GM19023 (cell line): ENCODE results near the gene EMP3.

ENCODE experiments used
- ATAC-seq: cut with Tn5 transposase; IDR thresholded peaks from one replicate; pipeline ENCODE4 v1.9.1; 2021; ENCODE audit warnings: mild to moderate bottlenecking, moderate library complexity; ENCODE audit not compliant: unreplicated experiment

EMP3 gene

GRCh38 chr19:48342841-48343540 lies 17.6 kb downstream of the EMP3 start:
- no peak for ATAC-seq

- ATAC-seq, result no peak
Observed at GRCh38 chr19:48344892-48345291, 19.5 kb downstream of the EMP3 start.

GRCh38 chr19:48346191-48346590 lies 20.8 kb downstream of the EMP3 start:
- ATAC-seq, result no peak

DNA sequence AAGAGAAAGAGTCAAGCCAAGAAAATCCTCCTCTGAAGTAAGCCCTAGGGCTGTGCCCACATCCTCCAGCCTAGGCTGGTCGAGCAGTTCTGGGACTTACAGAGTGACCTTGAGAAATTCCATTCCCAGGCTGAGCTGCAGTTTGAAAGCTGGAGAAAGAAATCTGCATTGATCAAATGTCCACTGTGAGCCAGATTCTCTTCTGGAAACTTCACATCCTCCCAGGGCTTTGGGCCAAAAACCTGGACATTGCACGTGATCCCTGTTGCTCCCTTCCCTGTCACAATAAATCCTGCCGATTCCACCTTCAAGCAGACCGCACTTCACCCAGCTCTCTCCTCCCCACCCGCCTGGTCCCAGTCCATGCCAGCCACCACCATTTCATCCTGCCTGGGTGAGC lies 22.7 kb downstream of the EMP3 start:
- ATAC-seq, result no peak

DNA sequence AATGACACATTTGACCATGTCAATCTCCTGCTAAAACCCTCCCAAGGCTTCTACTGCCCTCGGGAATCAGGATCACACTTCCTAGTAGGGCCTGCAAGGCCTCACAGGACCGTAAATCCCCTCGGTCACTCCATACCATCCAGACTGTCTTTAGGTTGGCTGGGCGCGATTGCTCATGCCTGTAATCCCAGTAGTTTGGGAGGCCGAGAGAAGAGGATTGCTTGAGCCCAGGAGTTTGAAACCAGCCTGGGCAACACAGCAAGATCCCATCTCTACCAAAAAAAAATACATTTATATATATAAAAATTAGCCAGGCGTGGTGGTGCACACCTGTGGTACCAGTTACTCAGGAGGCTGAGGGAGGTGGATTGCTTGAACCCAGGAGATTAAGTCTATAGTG lies 23.4 kb downstream of the EMP3 start:
- ATAC-seq, result no peak

DNA sequence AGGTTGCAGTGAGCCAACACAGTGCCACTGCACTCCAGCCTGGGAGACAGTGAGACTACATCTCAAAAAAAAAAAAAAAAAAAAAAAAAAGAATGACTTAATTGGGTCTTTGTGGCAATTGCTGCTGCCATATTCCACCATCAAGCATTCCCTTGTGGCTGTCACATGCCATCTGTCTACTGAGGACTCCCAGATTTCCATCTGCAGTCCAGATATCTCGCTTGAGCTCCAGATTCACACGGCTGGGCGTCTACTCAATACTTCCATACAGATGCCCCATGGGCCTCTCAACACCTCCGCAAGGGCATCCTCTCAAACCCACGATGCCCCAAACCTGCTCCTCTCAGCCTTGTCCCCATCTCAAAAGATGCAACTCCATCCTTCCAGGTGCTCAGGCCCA lies 25.5 kb downstream of the EMP3 start:
- ATAC-seq, result no peak

- ATAC-seq, result no peak
Observed at GRCh38 chr19:48351341-48351752, 26.0 kb downstream of the EMP3 start.

DNA sequence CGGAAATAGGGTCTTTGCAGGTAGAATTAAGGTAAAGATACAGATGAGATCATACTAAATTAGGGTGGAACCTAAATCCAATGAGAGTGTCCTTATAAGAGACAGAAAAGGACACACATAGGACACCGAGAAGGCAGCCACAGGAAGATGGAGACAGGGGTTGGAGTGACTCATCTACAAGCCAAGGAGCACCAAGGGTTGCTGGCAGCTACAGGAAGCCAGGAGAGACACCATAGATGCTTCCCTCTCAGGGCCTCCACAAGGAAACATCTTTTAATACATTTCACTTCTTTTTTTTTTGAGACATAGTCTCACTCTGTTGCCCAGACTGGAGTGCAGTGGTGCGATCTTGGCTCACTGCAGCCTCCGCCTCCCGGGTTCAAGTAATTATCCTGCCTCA lies 28.3 kb downstream of the EMP3 start:
- ATAC-seq, result no peak

DNA sequence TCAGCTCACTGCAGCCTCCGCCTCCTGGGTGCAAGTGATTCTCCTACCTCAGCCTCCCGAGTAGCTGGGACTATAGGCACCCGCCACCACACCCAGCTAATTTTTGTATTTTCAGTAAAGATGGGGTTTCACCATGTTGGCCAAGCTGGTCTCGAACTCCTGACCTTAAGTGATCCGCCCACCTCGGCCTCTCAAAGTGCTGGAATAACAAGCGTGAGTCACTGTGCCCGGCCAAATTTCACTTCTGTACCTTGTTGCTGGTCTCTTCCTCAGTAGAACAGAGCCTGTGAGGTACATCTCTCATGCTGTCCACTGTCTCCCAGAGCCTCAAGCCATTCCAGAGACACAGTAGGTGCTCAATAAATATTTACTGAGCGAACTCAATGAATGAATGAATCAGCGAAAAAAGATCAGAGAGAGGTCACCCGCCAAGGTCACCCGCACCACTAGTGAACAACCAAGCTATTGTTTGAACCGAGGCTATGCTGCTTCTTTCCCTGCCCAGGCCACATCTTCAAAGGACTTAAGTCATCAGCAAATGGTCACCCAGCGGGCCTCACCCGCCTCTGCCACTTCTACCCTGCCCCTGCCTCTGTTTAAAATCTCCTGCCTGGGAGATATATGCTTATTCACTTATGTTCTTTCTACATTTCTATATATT lies 29.1 kb downstream of the EMP3 start:
- ATAC-seq, result no peak

DNA sequence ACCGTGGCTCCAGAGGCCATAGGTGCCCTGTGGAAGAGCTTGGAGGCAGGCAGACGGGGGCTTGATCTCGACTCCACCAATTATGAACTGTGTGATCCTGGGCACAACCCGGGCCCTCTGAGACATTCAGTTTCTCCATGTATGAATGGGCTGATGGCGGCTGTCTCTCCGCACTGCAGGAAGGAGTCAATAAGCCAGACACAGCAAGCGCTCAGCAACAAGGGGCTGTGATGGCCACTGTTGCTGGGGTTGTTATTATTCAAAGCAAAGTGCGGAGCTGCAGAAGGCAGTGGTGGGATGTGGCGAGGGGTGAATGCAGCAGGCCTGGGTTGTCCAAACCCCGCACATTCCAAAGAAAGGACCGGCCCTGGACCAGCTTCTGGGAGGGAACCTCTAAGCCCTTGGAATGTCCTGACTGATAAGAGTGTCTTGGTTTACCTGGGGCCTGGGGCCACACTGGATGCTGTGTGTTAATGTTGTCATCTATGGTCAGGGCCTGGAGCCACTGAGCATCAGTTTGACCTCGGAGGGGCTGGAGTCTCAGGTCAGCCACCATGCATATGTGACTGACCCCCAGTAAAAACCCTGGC lies 30.1 kb downstream of the EMP3 start:
- no peak for ATAC-seq

GRCh38 chr19:48359123-48359522 lies 33.8 kb downstream of the EMP3 start:
- ATAC-seq, result no peak

GRCh38 chr19:48361912-48362311 lies 36.6 kb downstream of the EMP3 start:
- no peak for ATAC-seq

GRCh38 chr19:48362716-48363499 lies 37.6 kb downstream of the EMP3 start:
- ATAC-seq, result peak; percentile 49

- peak; percentile 27 for ATAC-seq
Observed at GRCh38 chr19:48363500-48363809, 38.1 kb downstream of the EMP3 start.

GRCh38 chr19:48363810-48364597 lies 38.7 kb downstream of the EMP3 start, which contains the start of the genes SYNGR4 and TMEM143:
TSS of gene SYNGR4 (plus strand) at chr19:48364367. CDS start at chr19:48365843, 1,476 bp downstream.
TSS of gene TMEM143 (minus strand) at chr19:48363940. CDS start at chr19:48363920, 20 bp downstream.
- peak; percentile 79 for ATAC-seq

DNA sequence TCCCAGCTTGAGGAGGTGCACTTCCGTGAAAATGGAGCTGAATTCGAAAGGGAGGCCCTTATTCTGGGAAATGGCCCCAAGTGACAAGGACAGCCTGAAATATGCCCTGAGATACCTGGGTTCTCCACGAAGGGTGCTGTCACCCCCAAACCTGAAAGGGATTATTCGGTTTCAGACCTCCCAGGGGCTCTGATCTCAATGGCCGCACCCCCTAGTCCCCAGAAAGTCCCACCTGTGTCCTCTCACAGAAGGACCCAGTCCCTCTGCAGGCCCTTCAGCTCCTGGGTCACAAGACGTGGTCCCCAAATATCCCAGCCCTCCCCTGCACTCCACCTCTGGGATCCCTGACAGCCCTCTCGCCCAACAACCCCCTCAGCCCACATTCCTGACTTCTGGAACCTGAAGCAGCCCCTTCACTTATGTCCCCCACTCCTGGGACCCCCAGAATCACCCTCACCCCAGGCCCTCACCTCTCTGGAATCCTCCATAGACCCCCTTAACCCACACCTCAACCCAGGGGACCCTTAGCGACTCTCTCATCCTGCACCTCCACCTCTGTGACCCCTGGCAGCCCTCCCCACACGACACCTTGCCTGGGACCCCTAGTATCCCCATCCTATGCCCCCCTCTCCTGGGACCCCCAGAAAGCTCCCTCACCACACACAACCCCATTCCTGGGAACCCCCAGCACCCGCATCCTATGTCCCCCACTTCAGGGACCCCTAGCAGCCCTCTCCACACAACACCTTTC lies 39.4 kb downstream of the EMP3 start:
- ATAC-seq, result no peak

GRCh38 chr19:48365602-48366001 lies 40.2 kb downstream of the EMP3 start:
- ATAC-seq, result no peak

DNA sequence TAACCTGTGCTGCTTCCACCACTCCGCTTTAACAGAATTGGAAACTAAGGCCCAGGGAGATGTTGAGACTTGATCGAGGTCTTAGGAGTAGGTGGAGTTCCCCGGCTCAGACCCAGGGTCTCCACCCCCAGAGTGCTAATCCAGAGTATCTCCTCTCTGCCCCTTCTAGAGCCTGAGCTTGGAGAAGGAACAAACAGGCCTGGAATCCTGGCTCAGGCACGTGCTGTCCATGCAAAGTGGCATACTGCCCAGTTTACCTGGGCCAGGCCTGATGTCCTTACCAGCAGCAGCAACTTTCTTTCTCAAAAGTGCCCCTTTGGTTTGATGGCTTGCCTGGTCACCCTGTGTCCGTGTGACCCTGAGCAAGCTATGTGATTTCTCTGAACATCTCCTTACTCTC lies 42.5 kb downstream of the EMP3 start:
- ATAC-seq, result no peak

- ATAC-seq, result no peak
Observed at GRCh38 chr19:48368936-48369335, 43.6 kb downstream of the EMP3 start.

- no peak for ATAC-seq
Observed at GRCh38 chr19:48370955-48371354, 45.6 kb downstream of the EMP3 start.
